ENCODE measurements around the gene IL23A.

DNA sequence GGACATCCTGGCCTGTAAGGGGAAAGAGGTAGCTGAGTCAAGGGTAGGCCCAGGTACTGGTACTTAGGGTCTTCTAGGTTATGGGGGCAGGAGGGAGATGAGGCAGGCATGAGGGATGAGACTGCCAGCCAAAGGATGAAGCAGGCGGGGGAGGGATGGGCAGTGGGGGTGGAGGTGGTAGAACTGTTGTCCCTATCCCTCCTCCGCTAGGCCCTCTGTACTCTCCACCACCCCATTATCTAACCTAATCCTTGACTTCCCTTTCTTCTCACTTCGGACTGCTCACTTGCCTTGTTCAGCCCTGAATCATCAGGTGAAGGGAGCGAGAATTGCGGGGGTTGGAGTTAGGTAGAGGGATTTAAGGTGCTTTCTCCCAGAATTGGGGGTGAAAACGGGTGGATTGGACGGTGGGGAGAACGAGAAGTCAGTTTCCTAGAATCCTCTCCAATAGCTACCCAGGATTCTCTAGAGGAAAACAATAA is 5.4 kb upstream of the IL23A start:
- TF ChIP-seq GATA3 (IDR thresholded peaks at IDR 0.05; ENCODE audit: low read depth, low read length) (no peak), GATA2 (IDR thresholded peaks at IDR 0.05; ENCODE audit: low read depth, low read length) (no peak)

Data from SH-SY5Y (cell line).